ENCODE results near the gene ZSCAN12. TPM values are rescaled to one million over a fixed set of nuclear protein-coding genes. Genes with fewer than 3 reads are reported as not detected.

ZSCAN12 gene
- total and polyA plus RNA-seq, 2 of the 13 experiments (the other 11 are each of a cell fraction or from before 2014, with no cell fraction given) = 2.8 to 8.9 TPM

- ATAC-seq (no peak), FAIRE-seq (no peak), DNase-seq (ENCODE audit: low spot score) (no peak)
- H3K27ac ChIP-seq (ENCODE audit: extremely low read length, insufficient read depth, low read length) = peak overlapping the region; percentile 77
- peak overlapping the region; percentile 78 for H3K9ac ChIP-seq (ENCODE audit: insufficient read depth, low read depth, low read length)
- no peaks in the 10 kb centered on the region for H3K9me3 ChIP-seq (ENCODE audit: low read length)
- BruUV-seq (replicated peaks) = no TSS peak
- CTCF ChIA-PET (ENCODE audit: low intra/inter-chr PET ratio, low total read pairs) = no interaction called here
- peak overlapping the region; percentile 99 for H2AFZ ChIP-seq (ENCODE audit: low read length)
- intact Hi-C loops (cut with micrococcal nuclease; ENCODE audit: unreplicated experiment) (loop anchor here (1.0 kb wide), 2 partner anchors 34 to 97 kb away; partner anchors contain the start of gene ZKSCAN4), in situ Hi-C loops (cut with HindIII; ENCODE audit: extremely low pct_ligation_motif_present, low pct_unique_long_range_greater_than_20kb) (no loop called here)
- no peaks in the 10 kb centered on the region for H4K20me1 ChIP-seq (ENCODE audit: insufficient read depth, low read length)
- POLR2A ChIA-PET = interaction anchor here (0.6 to 2.3 kb wide), 14 partner anchors 12 to 225 kb away, joined by 3 to 28 read pairs (median 6); partner anchors contain the start of genes PGBD1, ZKSCAN4, ZKSCAN8 and ZSCAN12
- H3K27me3 ChIP-seq (ENCODE audit: control insufficient read depth in 1 of 2, insufficient read depth in 2 of 2, low read length in 2 of 2) = no peaks in the 10 kb centered on the region; a peak in 1 of 5 replicates
- peak overlapping the region; percentile 63 to 98 (median 85) for H3K4me3 ChIP-seq (replicated peaks in 1 of 3; ENCODE audit: insufficient read depth in 1 of 3, low read depth in 2 of 3, low read length in 3 of 3)
- H3K4me1 ChIP-seq (ENCODE audit: insufficient read depth, low read length) = peaks cover 32% of the 10 kb centered on the region
- H3K4me2 ChIP-seq (ENCODE audit: low read depth, low read length) = peak overlapping the region; percentile 92
- peaks cover 26% of the 10 kb centered on the region for H3K79me2 ChIP-seq (ENCODE audit: insufficient read depth, low read length)
- no peaks in the 10 kb centered on the region for H3K36me3 ChIP-seq (replicated peaks in 1 of 2; ENCODE audit: control insufficient read depth in 1 of 2, insufficient read depth in 2 of 2, low read length in 2 of 2)
- WGBS (ENCODE audit: low lambda C conversion rate) = 3% methylated on average over 9 of the region's 9 CpGs
- no peak for TF ChIP-seq SP5 (CRISPR knock-in tag; IDR thresholded peaks at IDR 0.05; ENCODE audit: borderline replicate concordance, low read depth)
- TF ChIP-seq IKZF1 (IDR thresholded peaks at IDR 0.05) = no peak
- TF ChIP-seq, protein P1, sequence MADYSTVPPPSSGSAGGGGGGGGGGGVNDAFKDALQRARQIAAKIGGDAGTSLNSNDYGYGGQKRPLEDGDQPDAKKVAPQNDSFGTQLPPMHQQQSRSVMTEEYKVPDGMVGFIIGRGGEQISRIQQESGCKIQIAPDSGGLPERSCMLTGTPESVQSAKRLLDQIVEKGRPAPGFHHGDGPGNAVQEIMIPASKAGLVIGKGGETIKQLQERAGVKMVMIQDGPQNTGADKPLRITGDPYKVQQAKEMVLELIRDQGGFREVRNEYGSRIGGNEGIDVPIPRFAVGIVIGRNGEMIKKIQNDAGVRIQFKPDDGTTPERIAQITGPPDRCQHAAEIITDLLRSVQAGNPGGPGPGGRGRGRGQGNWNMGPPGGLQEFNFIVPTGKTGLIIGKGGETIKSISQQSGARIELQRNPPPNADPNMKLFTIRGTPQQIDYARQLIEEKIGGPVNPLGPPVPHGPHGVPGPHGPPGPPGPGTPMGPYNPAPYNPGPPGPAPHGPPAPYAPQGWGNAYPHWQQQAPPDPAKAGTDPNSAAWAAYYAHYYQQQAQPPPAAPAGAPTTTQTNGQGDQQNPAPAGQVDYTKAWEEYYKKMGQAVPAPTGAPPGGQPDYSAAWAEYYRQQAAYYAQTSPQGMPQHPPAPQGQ (CRISPR knock-in tag; IDR thresholded peaks at IDR 0.05; ENCODE audit: borderline replicate concordance) = no peak
- 0 out of 2 replicates have a peak, but pooled peaks have one; percentile 47 for TF ChIP-seq ARID2 (CRISPR knock-in tag; IDR thresholded peaks at IDR 0.05; ENCODE audit: borderline replicate concordance)
- TF ChIP-seq, protein P2, sequence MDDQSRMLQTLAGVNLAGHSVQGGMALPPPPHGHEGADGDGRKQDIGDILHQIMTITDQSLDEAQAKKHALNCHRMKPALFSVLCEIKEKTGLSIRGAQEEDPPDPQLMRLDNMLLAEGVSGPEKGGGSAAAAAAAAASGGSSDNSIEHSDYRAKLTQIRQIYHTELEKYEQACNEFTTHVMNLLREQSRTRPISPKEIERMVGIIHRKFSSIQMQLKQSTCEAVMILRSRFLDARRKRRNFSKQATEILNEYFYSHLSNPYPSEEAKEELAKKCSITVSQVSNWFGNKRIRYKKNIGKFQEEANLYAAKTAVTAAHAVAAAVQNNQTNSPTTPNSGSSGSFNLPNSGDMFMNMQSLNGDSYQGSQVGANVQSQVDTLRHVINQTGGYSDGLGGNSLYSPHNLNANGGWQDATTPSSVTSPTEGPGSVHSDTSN (CRISPR knock-in tag; IDR thresholded peaks at IDR 0.05; ENCODE audit: borderline replicate concordance) = no peak
- no peak for TF ChIP-seq FOSL1 (CRISPR knock-in tag; IDR thresholded peaks at IDR 0.05; ENCODE audit: borderline replicate concordance)
- no peak for TF ChIP-seq KMT2B (CRISPR knock-in tag; IDR thresholded peaks at IDR 0.05)
- TF ChIP-seq TAF1 (CRISPR knock-in tag; IDR thresholded peaks at IDR 0.05) = no peak
- no peak for TF ChIP-seq RBM22 (optimal IDR thresholded peaks at IDR 0.05; ENCODE audit: low read length)
- TF ChIP-seq, protein P3, sequence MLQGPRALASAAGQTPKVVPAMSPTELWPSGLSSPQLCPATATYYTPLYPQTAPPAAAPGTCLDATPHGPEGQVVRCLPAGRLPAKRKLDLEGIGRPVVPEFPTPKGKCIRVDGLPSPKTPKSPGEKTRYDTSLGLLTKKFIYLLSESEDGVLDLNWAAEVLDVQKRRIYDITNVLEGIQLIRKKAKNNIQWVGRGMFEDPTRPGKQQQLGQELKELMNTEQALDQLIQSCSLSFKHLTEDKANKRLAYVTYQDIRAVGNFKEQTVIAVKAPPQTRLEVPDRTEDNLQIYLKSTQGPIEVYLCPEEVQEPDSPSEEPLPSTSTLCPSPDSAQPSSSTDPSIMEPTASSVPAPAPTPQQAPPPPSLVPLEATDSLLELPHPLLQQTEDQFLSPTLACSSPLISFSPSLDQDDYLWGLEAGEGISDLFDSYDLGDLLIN (CRISPR knock-in tag; IDR thresholded peaks at IDR 0.05; ENCODE audit: borderline replicate concordance) = no peak
- TF ChIP-seq TBP (CRISPR knock-in tag; IDR thresholded peaks at IDR 0.05) = no peak
- TF ChIP-seq, protein P4, sequence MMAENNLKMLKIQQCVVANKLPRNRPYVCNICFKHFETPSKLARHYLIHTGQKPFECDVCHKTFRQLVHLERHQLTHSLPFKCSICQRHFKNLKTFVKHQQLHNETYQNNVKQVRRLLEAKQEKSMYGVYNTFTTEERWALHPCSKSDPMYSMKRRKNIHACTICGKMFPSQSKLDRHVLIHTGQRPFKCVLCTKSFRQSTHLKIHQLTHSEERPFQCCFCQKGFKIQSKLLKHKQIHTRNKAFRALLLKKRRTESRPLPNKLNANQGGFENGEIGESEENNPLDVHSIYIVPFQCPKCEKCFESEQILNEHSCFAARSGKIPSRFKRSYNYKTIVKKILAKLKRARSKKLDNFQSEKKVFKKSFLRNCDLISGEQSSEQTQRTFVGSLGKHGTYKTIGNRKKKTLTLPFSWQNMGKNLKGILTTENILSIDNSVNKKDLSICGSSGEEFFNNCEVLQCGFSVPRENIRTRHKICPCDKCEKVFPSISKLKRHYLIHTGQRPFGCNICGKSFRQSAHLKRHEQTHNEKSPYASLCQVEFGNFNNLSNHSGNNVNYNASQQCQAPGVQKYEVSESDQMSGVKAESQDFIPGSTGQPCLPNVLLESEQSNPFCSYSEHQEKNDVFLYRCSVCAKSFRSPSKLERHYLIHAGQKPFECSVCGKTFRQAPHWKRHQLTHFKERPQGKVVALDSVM (CRISPR knock-in tag; IDR thresholded peaks at IDR 0.05) = no peak
- TF ChIP-seq TRAFD1 (CRISPR knock-in tag; IDR thresholded peaks at IDR 0.05; ENCODE audit: borderline replicate concordance) = no peak
- TF ChIP-seq MIER2 (CRISPR knock-in tag; IDR thresholded peaks at IDR 0.05) = peak; percentile 51; the same call in 1 of the 2 replicates
- TF ChIP-seq SIX4 (CRISPR knock-in tag; IDR thresholded peaks at IDR 0.05) = 0 out of 2 replicates have a peak, but pooled peaks have one; percentile 12
Measured at GRCh38 chr6:28349344-28349891, 50.1 kb downstream of the ZSCAN12 start.

All from HepG2 (cell line).